NCI-H82 (cell line): ENCODE measurements around the gene KCNIP1.

ENCODE experiments used
- DNase-seq: peaks from one replicate; lab custom pipeline; 2025; lab: John Stamatoyannopoulos, UW

Gene KCNIP1

GRCh38 chr5:170628691-170629565, 125.1 kb downstream of the KCNIP1 start:
- peak; percentile 9 for DNase-seq

- DNase-seq: no peak
These were observed 125.9 kb downstream of the KCNIP1 start for GRCh38 chr5:170629566-170630175.

DNA sequence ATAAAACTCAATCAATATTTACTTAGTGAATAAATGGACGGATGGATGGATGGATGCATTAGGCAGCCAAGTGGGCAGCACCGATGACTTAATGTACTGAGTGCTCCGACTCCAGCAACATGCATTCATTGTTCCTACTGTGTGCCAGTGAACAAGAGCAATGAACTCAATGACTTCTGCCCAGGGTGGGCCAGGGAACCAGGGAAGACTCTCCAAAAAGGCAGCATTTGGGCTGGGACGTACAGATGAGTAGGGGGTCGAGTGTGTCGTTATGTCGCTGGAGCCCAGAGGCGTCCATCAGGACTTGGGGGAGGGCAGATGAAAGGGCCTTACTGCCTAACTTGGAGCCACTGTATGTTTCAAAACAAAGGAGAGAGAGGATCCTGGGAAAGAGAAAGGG, 126.4 kb downstream of the KCNIP1 start:
- no peak for DNase-seq

GRCh38 chr5:170630711-170631141, 126.9 kb downstream of the KCNIP1 start:
- DNase-seq: no peak

DNA sequence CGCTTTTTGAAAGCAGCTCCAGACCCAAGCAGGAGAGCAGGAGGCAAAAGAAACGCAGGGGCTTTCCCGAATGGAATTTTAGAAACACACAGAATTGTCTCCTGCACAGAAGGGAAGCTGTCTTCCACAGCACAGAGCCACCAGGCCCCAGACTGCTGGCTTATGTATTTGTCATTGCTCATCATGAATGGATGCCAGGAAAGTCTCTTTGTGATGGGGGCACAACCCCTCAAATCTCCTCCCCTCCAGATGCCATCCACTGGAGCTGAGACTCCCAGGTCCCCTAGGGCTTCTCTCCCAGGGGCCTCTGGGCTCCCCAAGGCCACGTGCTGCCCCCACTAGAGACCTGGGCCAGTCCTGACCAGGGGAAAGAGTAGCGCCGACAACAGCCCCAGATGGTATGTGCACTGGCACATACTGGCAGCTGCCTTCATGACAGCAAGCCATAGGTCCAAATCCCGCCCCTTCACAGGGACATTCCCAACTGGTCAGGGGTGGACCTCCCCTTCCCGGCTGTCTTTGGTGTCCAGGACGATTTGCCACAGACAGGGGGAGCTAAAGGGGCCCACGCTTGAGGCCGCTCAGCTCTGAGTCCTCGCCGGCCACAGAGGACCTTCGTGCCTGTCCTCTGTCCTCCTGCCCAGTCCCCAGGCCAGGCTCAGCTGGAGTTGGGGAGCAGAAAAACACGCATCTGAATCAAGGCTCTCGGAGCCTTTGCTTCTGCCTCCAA, 127.8 kb downstream of the KCNIP1 start:
- DNase-seq: peak; percentile 24

GRCh38 chr5:170632266-170632984, 128.6 kb downstream of the KCNIP1 start:
- no peak for DNase-seq

- no peak for DNase-seq
These were observed 129.1 kb downstream of the KCNIP1 start for GRCh38 chr5:170632985-170633234.

DNA sequence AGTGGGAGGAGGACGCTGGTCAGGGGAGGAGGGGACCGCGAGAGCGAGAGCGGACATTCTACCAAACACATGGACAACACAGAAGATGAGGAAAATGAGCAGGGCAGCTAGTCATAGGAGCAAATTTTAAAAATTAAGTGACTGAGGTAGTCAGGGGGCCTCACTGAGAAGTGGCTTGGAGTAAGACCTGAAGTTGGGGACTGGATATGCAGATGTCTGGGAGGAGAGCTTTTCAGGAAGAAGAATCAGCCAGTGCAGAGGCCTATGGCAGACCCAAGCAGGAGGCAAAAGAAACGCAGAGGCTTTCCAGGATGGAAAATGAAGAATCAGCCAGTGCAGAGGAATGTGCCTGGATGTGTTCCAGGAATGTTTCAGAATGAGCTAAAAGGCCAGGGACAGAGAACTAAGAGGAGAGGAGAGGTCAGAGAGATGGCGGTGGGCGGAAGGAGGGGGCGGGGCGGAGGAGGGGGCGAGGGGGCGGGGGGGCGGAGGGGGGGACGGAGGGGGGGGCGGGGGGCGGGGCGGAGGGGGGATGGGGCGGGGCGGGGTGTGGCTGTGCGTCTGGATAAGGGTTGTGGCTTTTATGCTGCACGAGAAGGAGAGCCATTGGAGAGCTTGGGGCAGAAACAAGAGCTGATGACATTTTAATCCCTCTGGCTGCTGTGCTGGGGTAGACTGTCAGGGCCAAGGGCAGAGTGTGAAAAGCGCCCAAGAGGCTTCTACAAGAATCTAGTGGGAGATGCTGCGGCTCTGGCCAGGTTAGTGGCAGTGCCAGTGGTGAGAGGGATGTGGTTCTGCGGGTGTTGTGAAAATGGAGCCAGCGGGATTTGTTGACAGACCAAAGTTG, 129.6 kb downstream of the KCNIP1 start:
- DNase-seq: peak; percentile 65

- no peak for DNase-seq
These were observed 130.6 kb downstream of the KCNIP1 start for GRCh38 chr5:170634256-170634990.

GRCh38 chr5:170635706-170636105, 131.9 kb downstream of the KCNIP1 start:
- no peak for DNase-seq

DNA sequence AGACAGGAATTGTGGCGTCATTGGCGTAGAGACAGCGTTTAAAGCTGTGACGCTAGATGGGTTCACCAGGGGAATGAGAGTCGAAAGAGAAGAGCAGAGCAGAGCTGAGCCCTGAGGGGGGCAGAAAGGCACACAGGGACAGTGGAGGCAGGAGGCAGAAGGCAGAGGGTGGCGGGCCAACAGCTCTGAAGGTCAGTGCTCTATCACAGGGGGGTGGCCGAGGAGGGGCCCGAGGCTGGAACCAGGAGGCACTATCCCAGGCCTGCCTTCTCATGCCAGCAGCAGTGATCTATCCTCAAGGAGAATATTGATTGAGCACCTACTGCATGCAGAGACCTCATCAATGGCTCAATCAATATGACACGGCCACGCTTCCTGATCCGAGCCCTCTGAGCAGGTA, 132.4 kb downstream of the KCNIP1 start:
- DNase-seq: no peak

- DNase-seq: no peak
These were observed 133.1 kb downstream of the KCNIP1 start for GRCh38 chr5:170636801-170637477.

- no peak for DNase-seq
These were observed 134.2 kb downstream of the KCNIP1 start for GRCh38 chr5:170638051-170638450.

GRCh38 chr5:170638454-170639220, 134.8 kb downstream of the KCNIP1 start:
- peak; percentile 65 for DNase-seq

- no peak for DNase-seq
These were observed 135.6 kb downstream of the KCNIP1 start for GRCh38 chr5:170639221-170639925.

DNA sequence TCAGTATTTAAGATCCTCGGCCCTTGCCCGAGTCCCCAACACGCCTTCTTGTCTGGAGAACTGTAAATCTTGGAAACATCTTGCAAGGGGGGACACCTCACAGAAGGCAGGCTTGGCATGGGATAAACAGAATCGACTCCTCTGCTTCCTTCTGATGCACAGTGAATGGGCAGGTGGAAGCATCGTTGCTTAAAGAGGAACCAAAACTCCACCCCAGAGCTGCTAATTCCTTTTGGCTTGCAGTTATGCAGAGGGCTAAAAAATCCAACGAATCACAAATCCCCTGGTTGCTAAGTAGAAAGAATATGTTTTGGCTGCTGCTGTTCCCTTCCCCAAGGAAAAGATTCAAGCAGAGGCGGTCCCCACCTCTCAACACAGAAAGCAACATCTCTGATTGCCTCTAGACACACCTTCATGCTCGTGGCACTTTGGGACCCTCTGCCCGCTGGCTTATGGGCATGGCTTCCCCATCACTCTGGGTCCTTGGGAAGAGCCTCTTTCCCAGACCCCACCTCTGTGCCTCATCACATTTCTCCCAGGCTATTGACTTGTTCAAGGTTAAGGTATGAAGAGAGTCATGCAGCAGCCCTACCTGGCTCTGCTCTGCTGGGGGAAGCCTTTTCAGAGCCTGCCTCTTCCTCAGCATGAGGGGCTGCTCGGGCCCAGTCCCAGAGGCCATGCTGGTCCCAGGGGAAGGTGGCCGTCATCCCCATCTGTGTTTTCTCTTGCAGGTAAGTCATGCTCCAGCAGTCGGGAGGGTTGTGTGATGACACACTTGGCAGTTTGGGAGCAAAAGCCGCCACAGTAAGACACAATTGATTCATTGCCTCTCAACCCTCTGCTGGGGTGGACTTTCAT, 137.1 kb downstream of the KCNIP1 start:
- DNase-seq: no peak

GRCh38 chr5:170641589-170642031, 137.8 kb downstream of the KCNIP1 start:
- DNase-seq: no peak
